Naive thymus-derived CD4-positive, alpha-beta T cell (primary cell): Measurements from ENCODE around the gene ZBTB46. TPM values are rescaled to one million over a fixed set of nuclear protein-coding genes. Genes with fewer than 3 reads are reported as not detected.

Experiments used
- ATAC-seq: fragments of 150-1000 bp; cut with Tn5 transposase; 2 replicates; pipeline ENCODE4 v1.10.0; 2021; ENCODE audit warnings: mild to moderate bottlenecking, moderate library complexity
- CTCF ChIA-PET: fragments of 350-600 bp; sonication (Branson Sonifier 250); formaldehyde crosslinking; loops from one replicate; lab custom pipeline; 2021; ENCODE audit warnings: antibody characterized with exemption; lab: Charles Lee
- POLR2A ChIA-PET: fragments of 350-600 bp; sonication (Branson Sonifier 250); formaldehyde crosslinking; loops from one replicate; lab custom pipeline; 2021; ENCODE audit warnings: antibody characterized with exemption, inconsistent platforms; lab: Charles Lee
- DNase-seq, 9 donors: peaks; one replicate each; pipeline versions ENCODE4 v3.0.0 to v3.0.0-alpha.2; 2020 to 2022; ENCODE audit warnings: mixed read lengths in 1 of 9
- H3K27ac ChIP-seq: one replicate; pipeline ENCODE4 v1.7.0; 2013; ENCODE audit warnings: mild to moderate bottlenecking, low read depth, low read length, moderate library complexity
- H3K27me3 ChIP-seq, 2 donors: one replicate each; pipeline ENCODE4 v1.7.0; 2013; ENCODE audit warnings: low read length in 2 of 2, mild to moderate bottlenecking in 2 of 2, moderate library complexity in 2 of 2; ENCODE audit not compliant: control insufficient read depth in 2 of 2, insufficient read depth in 2 of 2
- H3K36me3 ChIP-seq, 3 experiments: 1 replicate in 2 of 3; 2 replicates in 1 of 3; pipeline ENCODE4 v1.7.0; 2013; ENCODE audit warnings: low read length in 3 of 3, mild to moderate bottlenecking in 3 of 3, moderate library complexity in 1 of 3; ENCODE audit not compliant: insufficient read depth in 3 of 3, control insufficient read depth in 2 of 3
- H3K4me1 ChIP-seq, 2 donors: one replicate each; pipeline ENCODE4 v1.7.0; 2013; ENCODE audit warnings: low read length in 2 of 2, mild to moderate bottlenecking in 2 of 2, moderate library complexity in 1 of 2; ENCODE audit not compliant: control insufficient read depth in 2 of 2, insufficient read depth in 2 of 2
- H3K4me3 ChIP-seq: 2 replicates; pipeline ENCODE4 v1.7.0; 2013; ENCODE audit warnings: mild to moderate bottlenecking, low read length
- H3K9me3 ChIP-seq, 3 experiments: 1 replicate in 2 of 3; 2 replicates in 1 of 3; pipeline ENCODE4 v1.7.0; 2013; ENCODE audit warnings: low read length in 3 of 3; ENCODE audit not compliant: control insufficient read depth in 2 of 3
- H3K27ac Mint-ChIP-seq, 9 donors: one replicate each; pipeline ENCODE4 v1.8.0; 2020 to 2022; ENCODE audit warnings: mixed read lengths in 9 of 9, mild to moderate bottlenecking in 8 of 9, moderate library complexity in 5 of 9, inconsistent platforms in 2 of 9
- H3K27me3 Mint-ChIP-seq, 5 donors: one replicate each; pipeline ENCODE4 v1.8.0; 2021 to 2022; ENCODE audit warnings: mixed read lengths in 5 of 5, mild to moderate bottlenecking in 1 of 5
- H3K36me3 Mint-ChIP-seq, 5 donors: one replicate each; pipeline ENCODE4 v1.8.0; 2020 to 2022; ENCODE audit warnings: mixed read lengths in 5 of 5, mild to moderate bottlenecking in 3 of 5, inconsistent platforms in 1 of 5
- H3K4me1 Mint-ChIP-seq, 7 donors: one replicate each; pipeline ENCODE4 v1.8.0; 2020 to 2022; ENCODE audit warnings: mixed read lengths in 7 of 7, mild to moderate bottlenecking in 3 of 7, inconsistent platforms in 1 of 7
- H3K4me3 Mint-ChIP-seq, 10 donors: one replicate each; pipeline ENCODE4 v1.8.0; 2020 to 2022; ENCODE audit warnings: mild to moderate bottlenecking in 10 of 10, mixed read lengths in 10 of 10, moderate library complexity in 6 of 10, inconsistent platforms in 2 of 10
- H3K9me3 Mint-ChIP-seq, 11 donors: one replicate each; pipeline ENCODE4 v1.8.0; 2020 to 2022; ENCODE audit warnings: mixed read lengths in 11 of 11, mild to moderate bottlenecking in 4 of 11, inconsistent platforms in 1 of 11, moderate library complexity in 1 of 11
- intact Hi-C, 2 donors: fragments of 100-400 bp; cut with micrococcal nuclease; formaldehyde crosslinking; loops; one replicate each; pipeline ENCODE4 v1.15.1; 2023
- polyA plus RNA-seq, 2 donors: library from polyadenylated mRNA; unstranded; fragments of 300-500 nt; fragmentation: Illumina TruSeq; gene quantifications; one replicate each; pipeline ENCODE4 v1.2.3, GENCODE V29; 2021
- total RNA-seq, 6 experiments: library from RNA in 5 of 6; stranded (reverse) in 5 of 6; gene quantifications; 1 replicate in 5 of 6; 2 replicates in 1 of 6; pipeline ENCODE4 v1.2.3 and lab custom pipeline; 2021 to 2026

ZBTB46 gene
- total and polyA plus RNA-seq, 7 experiments from 2014 or later = 0.03 to 1.7 (median 0.07) TPM; not detected in 1

DNA sequence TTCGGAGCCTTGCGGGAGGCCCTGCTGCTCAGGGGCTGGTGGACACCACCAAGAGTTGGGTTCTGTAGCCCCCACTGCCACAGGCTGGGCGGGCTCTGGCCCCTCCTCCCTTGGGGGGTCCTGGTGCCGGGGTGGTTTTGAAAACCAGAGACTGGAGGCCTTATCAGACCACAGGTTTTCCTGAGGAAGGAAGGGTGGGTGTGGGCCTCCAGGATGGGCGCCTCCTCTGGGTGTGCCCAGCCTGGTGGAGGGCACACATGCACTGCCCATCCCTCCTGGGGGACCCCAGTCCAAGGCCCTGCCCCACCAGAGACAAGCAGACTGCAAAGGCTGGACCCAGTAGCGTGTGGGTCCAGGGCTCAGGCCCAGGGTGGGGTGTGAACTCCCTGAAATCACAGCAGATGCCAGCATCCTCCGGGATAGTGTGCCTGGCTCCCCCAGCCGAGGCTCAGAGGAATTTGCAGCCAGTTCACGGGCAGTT lies 13.5 kb upstream of the ZBTB46 start:
- H3K27me3 Mint-ChIP-seq = peaks cover 23 to 45% (median 29%) of the 10 kb centered on the region in 5 donors
- Histone ChIP-seq H3K27ac (no peak overlapping the region), H3K4me3 (no peak overlapping the region), H3K36me3 (no peaks in the 10 kb centered on the region), H3K27me3 (peaks cover 0 to 19% of the 10 kb centered on the region in 2 donors), H3K4me1 (peaks cover 0 to 9% of the 10 kb centered on the region in 2 donors), H3K9me3 (no peaks in the 10 kb centered on the region)
- CTCF ChIA-PET = no interaction called here
- H3K4me1 Mint-ChIP-seq = peaks cover 0 to 14% (median 4%) of the 10 kb centered on the region in 7 donors
- ATAC-seq (no peak), DNase-seq (no peak)
- POLR2A ChIA-PET = interaction anchor here (0.7 kb wide), 1 partner anchor 109 kb away, joined by 4 read pairs; no protein-coding TSS in a partner anchor
- H3K27ac Mint-ChIP-seq = no peak overlapping the region
- intact Hi-C loops = no loop called here
- H3K4me3 Mint-ChIP-seq = no peak overlapping the region
- peaks cover 0 to 2% (median 0%) of the 10 kb centered on the region in 11 donors for H3K9me3 Mint-ChIP-seq
- H3K36me3 Mint-ChIP-seq = no peaks in the 10 kb centered on the region

DNA sequence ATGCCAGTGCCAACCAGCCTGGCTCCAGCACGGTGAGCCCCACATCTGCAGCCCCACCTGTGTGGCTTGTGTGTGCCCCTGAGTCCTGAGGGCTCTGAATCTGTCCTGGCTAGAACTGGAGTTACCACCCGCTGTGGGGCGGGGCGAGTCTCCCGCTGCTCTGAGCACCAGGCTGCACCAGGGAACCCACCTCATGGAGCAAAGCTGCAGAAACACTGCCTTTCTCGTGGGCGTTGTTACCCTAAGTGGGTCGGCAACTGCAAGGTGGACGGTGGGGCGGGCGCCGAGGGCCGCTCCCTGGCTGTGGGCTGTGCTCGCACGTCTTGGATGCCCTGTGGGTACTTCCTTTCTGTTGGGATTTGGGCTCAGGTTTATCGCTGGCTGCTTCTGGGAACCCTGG lies 12.7 kb upstream of the ZBTB46 start:
- peaks cover 0 to 14% (median 4%) of the 10 kb centered on the region in 7 donors for H3K4me1 Mint-ChIP-seq
- DNase-seq (no peak), ATAC-seq (no peak)
- no peak overlapping the region for H3K27ac Mint-ChIP-seq
- peaks cover 23 to 45% (median 29%) of the 10 kb centered on the region in 5 donors for H3K27me3 Mint-ChIP-seq
- H3K9me3 Mint-ChIP-seq = peaks cover 0 to 2% (median 0%) of the 10 kb centered on the region in 11 donors
- intact Hi-C loops = no loop called here
- H3K4me3 Mint-ChIP-seq = peak overlapping the region in 1 of 10 donors; percentile 19
- Histone ChIP-seq H3K27ac (no peak overlapping the region), H3K27me3 (peaks cover 0 to 19% of the 10 kb centered on the region in 2 donors), H3K4me3 (no peak overlapping the region), H3K4me1 (peaks cover 0 to 9% of the 10 kb centered on the region in 2 donors), H3K9me3 (no peaks in the 10 kb centered on the region), H3K36me3 (no peaks in the 10 kb centered on the region)
- POLR2A ChIA-PET = interaction anchor here (0.7 kb wide), 1 partner anchor 108 kb away, joined by 4 read pairs; no protein-coding TSS in a partner anchor
- CTCF ChIA-PET = no interaction called here
- H3K36me3 Mint-ChIP-seq = no peaks in the 10 kb centered on the region

- Mint-ChIP-seq H3K4me1 (peaks cover 0 to 14% (median 4%) of the 10 kb centered on the region in 7 donors), H3K36me3 (no peaks in the 10 kb centered on the region), H3K9me3 (peaks cover 0 to 2% (median 0%) of the 10 kb centered on the region in 11 donors), H3K4me3 (peak overlapping the region in 1 of 10 donors; percentile 7), H3K27ac (no peak overlapping the region), H3K27me3 (peaks cover 23 to 45% (median 29%) of the 10 kb centered on the region in 5 donors)
- DNase-seq (no peak), ATAC-seq (no peak)
- no peak overlapping the region for H3K4me3 ChIP-seq
- intact Hi-C loops = no loop called here
- no peaks in the 10 kb centered on the region for H3K36me3 ChIP-seq
- peaks cover 0 to 19% of the 10 kb centered on the region in 2 donors for H3K27me3 ChIP-seq
- ChIA-PET POLR2A (no interaction called here), CTCF (no interaction called here)
- no peaks in the 10 kb centered on the region for H3K9me3 ChIP-seq
- no peak overlapping the region for H3K27ac ChIP-seq
- peaks cover 0 to 9% of the 10 kb centered on the region in 2 donors for H3K4me1 ChIP-seq
Measured at GRCh38 chr20:63843222-63843621, 12.2 kb upstream of the ZBTB46 start.

GRCh38 chr20:63842258-63842657 lies 11.2 kb upstream of the ZBTB46 start:
- H3K9me3 Mint-ChIP-seq = peaks cover 0 to 2% (median 0%) of the 10 kb centered on the region in 11 donors
- H3K4me3 ChIP-seq = no peak overlapping the region
- CTCF ChIA-PET = no interaction called here
- intact Hi-C loops = no loop called here
- POLR2A ChIA-PET = no interaction called here
- no peak overlapping the region for H3K4me3 Mint-ChIP-seq
- peaks cover 0 to 20% (median 4%) of the 10 kb centered on the region in 7 donors for H3K4me1 Mint-ChIP-seq
- H3K27ac ChIP-seq = no peak overlapping the region
- DNase-seq (no peak), ATAC-seq (no peak)
- H3K36me3 ChIP-seq = no peaks in the 10 kb centered on the region
- H3K27me3 Mint-ChIP-seq = peaks cover 23 to 46% (median 29%) of the 10 kb centered on the region in 5 donors
- H3K27ac Mint-ChIP-seq = no peak overlapping the region
- peaks cover 0 to 17% of the 10 kb centered on the region in 2 donors for H3K27me3 ChIP-seq
- no peaks in the 10 kb centered on the region for H3K9me3 ChIP-seq
- peaks cover 0 to 6% of the 10 kb centered on the region in 2 donors for H3K4me1 ChIP-seq
- H3K36me3 Mint-ChIP-seq = no peaks in the 10 kb centered on the region

- Mint-ChIP-seq H3K9me3 (peaks cover 0 to 2% (median 0%) of the 10 kb centered on the region in 11 donors), H3K4me1 (peaks cover 0 to 15% (median 4%) of the 10 kb centered on the region in 7 donors), H3K36me3 (no peaks in the 10 kb centered on the region), H3K27ac (peak overlapping the region in 1 of 9 donors; percentile 4), H3K4me3 (no peak overlapping the region), H3K27me3 (peaks cover 17 to 38% (median 25%) of the 10 kb centered on the region in 5 donors)
- no peaks in the 10 kb centered on the region for H3K36me3 ChIP-seq
- ChIA-PET CTCF (no interaction called here), POLR2A (no interaction called here)
- intact Hi-C loops = no loop called here
- H3K9me3 ChIP-seq = no peaks in the 10 kb centered on the region
- ATAC-seq = no peak
- H3K27me3 ChIP-seq = peaks cover 0 to 10% of the 10 kb centered on the region in 2 donors
- H3K27ac ChIP-seq = no peak overlapping the region
- no peak overlapping the region for H3K4me3 ChIP-seq
- no peak for DNase-seq
- H3K4me1 ChIP-seq = no peaks in the 10 kb centered on the region
Measured at GRCh38 chr20:63840405-63840828, 9.4 kb upstream of the ZBTB46 start.

- DNase-seq = no peak
- peaks cover 0 to 2% (median 0%) of the 10 kb centered on the region in 11 donors for H3K9me3 Mint-ChIP-seq
- Histone ChIP-seq H3K9me3 (no peaks in the 10 kb centered on the region), H3K4me3 (no peak overlapping the region), H3K27me3 (peaks cover 0 to 10% of the 10 kb centered on the region in 2 donors), H3K27ac (no peak overlapping the region), H3K4me1 (no peaks in the 10 kb centered on the region), H3K36me3 (no peaks in the 10 kb centered on the region)
- peaks cover 17 to 30% (median 22%) of the 10 kb centered on the region in 5 donors for H3K27me3 Mint-ChIP-seq
- CTCF ChIA-PET = no interaction called here
- ATAC-seq = no peak
- intact Hi-C loops = no loop called here
- H3K27ac Mint-ChIP-seq = no peak overlapping the region
- POLR2A ChIA-PET = no interaction called here
- H3K4me1 Mint-ChIP-seq = peaks cover 0 to 11% (median 4%) of the 10 kb centered on the region in 7 donors
- H3K36me3 Mint-ChIP-seq = no peaks in the 10 kb centered on the region
- H3K4me3 Mint-ChIP-seq = no peak overlapping the region
Measured at GRCh38 chr20:63839620-63840019, 8.6 kb upstream of the ZBTB46 start.

DNA sequence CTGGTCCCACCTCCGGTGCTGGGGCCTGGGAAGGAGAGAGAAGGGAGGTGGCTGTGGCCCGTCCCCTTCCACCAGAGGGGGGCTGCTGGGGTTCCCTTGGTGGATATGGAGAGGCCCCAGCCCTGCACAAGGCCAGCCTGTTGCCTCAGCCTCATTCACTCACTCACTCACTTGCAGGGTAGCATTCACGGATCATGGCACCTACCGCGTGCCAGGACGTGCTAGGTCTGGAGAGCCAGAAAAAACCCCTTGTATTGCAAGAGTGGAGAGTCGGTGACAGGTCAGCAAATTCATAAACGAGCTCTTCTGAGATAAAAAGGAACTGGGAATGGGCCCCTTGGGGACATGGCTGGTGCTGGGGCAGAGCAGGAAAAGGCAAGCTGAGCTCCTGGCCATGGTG lies 6.4 kb upstream of the ZBTB46 start:
- H3K9me3 ChIP-seq = no peaks in the 10 kb centered on the region
- Mint-ChIP-seq H3K36me3 (no peaks in the 10 kb centered on the region), H3K9me3 (peaks cover 0 to 2% (median 0%) of the 10 kb centered on the region in 11 donors), H3K27ac (peak overlapping the region in 1 of 9 donors; percentile 27), H3K27me3 (peaks cover 5 to 32% (median 6%) of the 10 kb centered on the region in 5 donors), H3K4me1 (peaks cover 0 to 10% (median 4%) of the 10 kb centered on the region in 7 donors), H3K4me3 (no peak overlapping the region)
- no peaks in the 10 kb centered on the region for H3K4me1 ChIP-seq
- no peaks in the 10 kb centered on the region for H3K27me3 ChIP-seq
- intact Hi-C loops = no loop called here
- POLR2A ChIA-PET = no interaction called here
- ATAC-seq = no peak
- H3K36me3 ChIP-seq = no peaks in the 10 kb centered on the region
- DNase-seq = no peak
- CTCF ChIA-PET = no interaction called here
- no peak overlapping the region for H3K27ac ChIP-seq
- no peak overlapping the region for H3K4me3 ChIP-seq
